ENCODE results near the gene HOXA4.

The HOXA4 gene

GRCh38 chr7:27132214-27132613, 1.7 kb upstream of the HOXA4 start:
- DNase-seq (ENCODE audit: low spot score): no peak

GRCh38 chr7:27131390-27131819, 848 bp upstream of the HOXA4 start:
- no peak for DNase-seq (ENCODE audit: low spot score)

GRCh38 chr7:27129729-27130539, 623 bp downstream of the HOXA4 start:
- DNase-seq (ENCODE audit: low spot score): no peak

- no peak for DNase-seq (ENCODE audit: low spot score)
These were observed 1.5 kb downstream of the HOXA4 start for GRCh38 chr7:27128776-27129728.

GRCh38 chr7:27128034-27128433, 2.5 kb downstream of the HOXA4 start:
- no peak for DNase-seq (ENCODE audit: low spot score)

- DNase-seq (ENCODE audit: low spot score): no peak
These were observed 3.8 kb downstream of the HOXA4 start for GRCh38 chr7:27126596-27127327.

- DNase-seq (ENCODE audit: low spot score): no peak
These were observed 4.6 kb downstream of the HOXA4 start for GRCh38 chr7:27125986-27126394.

GRCh38 chr7:27124902-27125689, 5.5 kb downstream of the HOXA4 start:
- DNase-seq (ENCODE audit: low spot score): no peak

- no peak for DNase-seq (ENCODE audit: low spot score)
These were observed 6.3 kb downstream of the HOXA4 start for GRCh38 chr7:27124096-27124901.

- DNase-seq (ENCODE audit: low spot score): no peak
These were observed 7.0 kb downstream of the HOXA4 start for GRCh38 chr7:27123477-27124053.

GRCh38 chr7:27123007-27123476, 7.5 kb downstream of the HOXA4 start:
- no peak for DNase-seq (ENCODE audit: low spot score)

- no peak for DNase-seq (ENCODE audit: low spot score)
These were observed 8.3 kb downstream of the HOXA4 start for GRCh38 chr7:27122077-27122910.

- no peak for DNase-seq (ENCODE audit: low spot score)
These were observed 8.9 kb downstream of the HOXA4 start for GRCh38 chr7:27121684-27122076.

- no peak for DNase-seq (ENCODE audit: low spot score)
These were observed 11.1 kb downstream of the HOXA4 start for GRCh38 chr7:27119412-27119911.

- no peak for DNase-seq (ENCODE audit: low spot score)
These were observed 12.0 kb downstream of the HOXA4 start for GRCh38 chr7:27118580-27118979.

- no peak for DNase-seq (ENCODE audit: low spot score)
These were observed 12.6 kb downstream of the HOXA4 start for GRCh38 chr7:27117887-27118491.

- no peak for DNase-seq (ENCODE audit: low spot score)
These were observed 13.3 kb downstream of the HOXA4 start for GRCh38 chr7:27116962-27117886.

All from Ammon's horn (tissue), 1 donor.